Fibroblast of mammary gland (primary cell): ENCODE measurements around the gene FAM78A.
A peak's percentile ranks its signal among the peaks of the same experiment; 100 is the strongest.

Experiments
- DNase-seq: peaks from one replicate; pipeline ENCODE4 v3.0.0-alpha.2; 2010; ENCODE audit warnings: low read depth
- H3K4me3 ChIP-seq: 2 replicates; pipeline ENCODE4 v1.5.1; 2011; ENCODE audit warnings: low read depth, mild to moderate bottlenecking, low read length, moderate library complexity; ENCODE audit not compliant: control insufficient read depth
- TF ChIP-seq, protein P1 (sequence below): conservative IDR thresholded peaks from 2 replicates; pipeline ENCODE4 v1.5.1; 2011; ENCODE audit warnings: low read depth, low read length, inconsistent platforms; ENCODE audit not compliant: control insufficient read depth, insufficient read depth

FAM78A gene

DNA sequence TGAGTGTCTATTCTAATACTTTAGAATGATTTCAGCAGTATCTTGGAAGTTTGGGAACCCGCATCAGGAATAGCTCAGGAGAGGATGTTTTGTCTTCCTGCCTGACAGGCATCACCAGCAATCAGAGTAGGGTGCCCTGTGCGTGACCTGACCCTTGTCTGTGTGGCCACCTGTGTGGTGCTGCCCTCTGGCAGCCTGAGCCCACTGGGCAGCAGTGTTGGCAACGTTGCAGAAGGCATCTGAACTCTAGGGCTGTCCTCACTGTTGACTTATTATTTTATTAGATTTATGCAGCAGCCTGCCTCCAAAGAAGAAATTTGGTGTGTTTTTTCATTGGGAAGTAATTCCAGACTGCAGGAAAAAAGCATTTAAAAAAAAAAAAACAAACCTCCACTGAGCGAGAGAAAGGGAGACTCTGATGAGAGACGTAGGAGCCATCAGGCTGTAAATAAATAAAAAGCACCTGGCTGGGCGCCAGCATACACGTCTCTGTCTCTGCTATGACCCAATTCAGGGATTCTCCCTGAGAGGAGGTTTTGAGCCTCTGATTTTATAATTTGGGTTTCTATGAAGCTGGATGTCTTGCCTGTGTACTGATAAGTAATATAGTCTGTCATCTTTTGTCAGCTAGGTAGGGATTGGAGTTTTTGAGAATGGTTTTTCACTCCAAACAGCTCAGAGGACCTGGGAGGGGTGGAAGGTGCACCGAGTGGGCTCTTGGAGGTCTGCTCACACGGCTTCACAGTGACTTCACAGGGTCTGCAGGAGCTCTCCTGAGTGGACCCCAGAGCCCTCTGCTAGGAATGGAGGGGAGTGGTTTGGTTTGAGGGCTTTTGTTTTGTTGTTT is 49.0 kb downstream of the FAM78A start:
- TF ChIP-seq, protein P1, sequence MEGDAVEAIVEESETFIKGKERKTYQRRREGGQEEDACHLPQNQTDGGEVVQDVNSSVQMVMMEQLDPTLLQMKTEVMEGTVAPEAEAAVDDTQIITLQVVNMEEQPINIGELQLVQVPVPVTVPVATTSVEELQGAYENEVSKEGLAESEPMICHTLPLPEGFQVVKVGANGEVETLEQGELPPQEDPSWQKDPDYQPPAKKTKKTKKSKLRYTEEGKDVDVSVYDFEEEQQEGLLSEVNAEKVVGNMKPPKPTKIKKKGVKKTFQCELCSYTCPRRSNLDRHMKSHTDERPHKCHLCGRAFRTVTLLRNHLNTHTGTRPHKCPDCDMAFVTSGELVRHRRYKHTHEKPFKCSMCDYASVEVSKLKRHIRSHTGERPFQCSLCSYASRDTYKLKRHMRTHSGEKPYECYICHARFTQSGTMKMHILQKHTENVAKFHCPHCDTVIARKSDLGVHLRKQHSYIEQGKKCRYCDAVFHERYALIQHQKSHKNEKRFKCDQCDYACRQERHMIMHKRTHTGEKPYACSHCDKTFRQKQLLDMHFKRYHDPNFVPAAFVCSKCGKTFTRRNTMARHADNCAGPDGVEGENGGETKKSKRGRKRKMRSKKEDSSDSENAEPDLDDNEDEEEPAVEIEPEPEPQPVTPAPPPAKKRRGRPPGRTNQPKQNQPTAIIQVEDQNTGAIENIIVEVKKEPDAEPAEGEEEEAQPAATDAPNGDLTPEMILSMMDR, result no peak

DNA sequence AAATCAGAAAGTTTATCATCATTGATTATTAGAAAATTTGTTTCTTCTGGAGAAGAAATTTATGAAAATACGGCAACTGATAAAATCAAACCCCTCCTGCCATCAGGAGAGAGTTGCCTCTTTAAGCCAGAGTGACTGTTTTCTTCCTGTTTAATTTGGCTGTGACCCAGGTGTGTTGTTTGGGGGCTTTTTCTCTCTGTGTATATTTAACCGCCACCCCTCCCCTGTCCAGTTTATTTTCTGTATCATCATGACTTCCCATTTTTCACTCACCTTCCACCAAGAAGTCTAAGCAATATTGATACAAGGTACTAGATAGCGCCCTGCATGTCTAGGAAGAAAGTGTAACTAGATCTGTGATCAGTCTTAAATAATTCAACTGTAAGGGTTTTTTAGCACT is 50.1 kb downstream of the FAM78A start:
- H3K4me3 ChIP-seq, result no peak overlapping the region
- TF ChIP-seq, protein P1, result no peak
- DNase-seq, result no peak

More for the DNA sequence above, 49.0 kb downstream of the FAM78A start:
- H3K4me3 ChIP-seq, result no peak overlapping the region
- DNase-seq, result peak; percentile 29

DNA sequence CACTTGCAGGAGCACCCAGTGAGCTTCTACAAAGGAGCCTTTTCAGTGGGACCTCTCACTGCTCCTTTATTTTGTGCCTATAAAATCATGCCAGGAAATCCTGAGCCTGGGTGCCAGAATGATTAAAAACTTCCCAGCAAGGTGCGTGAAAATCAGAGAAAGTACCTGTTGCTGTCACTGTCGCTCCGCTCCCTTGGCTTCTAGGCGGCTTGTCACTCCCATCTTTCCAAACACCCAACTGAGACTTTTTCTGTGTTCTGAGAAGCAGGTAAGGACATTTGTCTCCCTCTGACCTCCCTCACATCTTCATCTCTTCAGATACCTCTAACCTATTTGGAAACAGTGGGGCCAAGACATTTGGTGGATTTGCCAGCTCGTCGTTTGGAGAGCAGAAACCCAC is 53.9 kb downstream of the FAM78A start:
- TF ChIP-seq, protein P1, result no peak
- no peak for DNase-seq
- no peak overlapping the region for H3K4me3 ChIP-seq

DNA sequence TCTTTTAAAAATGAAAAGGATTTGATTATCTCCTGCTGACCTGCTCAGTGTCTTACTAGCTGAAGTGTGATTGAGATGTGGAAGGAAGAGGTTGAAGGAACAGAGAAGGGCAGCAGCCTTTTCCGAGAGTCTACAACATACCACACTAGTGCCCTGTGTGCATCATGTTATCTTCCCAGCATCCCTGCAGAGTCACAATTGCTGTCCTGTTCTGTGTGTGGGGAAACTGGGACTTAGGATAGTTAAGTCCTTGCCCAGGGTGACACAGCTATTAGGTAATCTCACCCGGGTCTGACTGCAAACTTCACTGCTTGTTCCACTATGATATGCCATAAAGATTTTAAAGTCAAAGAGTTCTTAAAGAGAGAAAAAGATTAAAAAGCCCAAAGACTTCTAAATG is 55.8 kb downstream of the FAM78A start:
- H3K4me3 ChIP-seq, result no peak overlapping the region
- DNase-seq, result no peak
- TF ChIP-seq, protein P1, result no peak

DNA sequence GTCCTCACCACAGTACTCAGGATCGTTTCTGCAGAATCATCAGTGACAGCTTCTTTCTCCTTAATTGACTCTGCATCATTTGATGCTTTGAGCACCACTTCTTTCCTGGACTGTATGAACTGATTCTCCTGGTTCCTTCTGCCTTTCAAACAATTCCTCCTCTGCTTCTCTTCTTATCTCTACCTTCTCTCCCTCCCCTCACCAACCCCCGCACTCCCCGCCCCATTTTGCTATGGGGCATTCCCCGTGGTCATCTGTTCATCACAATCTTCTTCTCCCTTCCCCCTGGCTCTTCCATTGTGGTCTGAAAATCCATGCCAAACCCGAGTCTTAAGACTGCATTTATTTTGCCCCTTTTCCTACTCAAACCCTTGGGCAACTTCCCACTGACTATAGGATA is 57.9 kb downstream of the FAM78A start:
- TF ChIP-seq, protein P1, result no peak
- no peak for DNase-seq
- H3K4me3 ChIP-seq, result no peak overlapping the region

DNA sequence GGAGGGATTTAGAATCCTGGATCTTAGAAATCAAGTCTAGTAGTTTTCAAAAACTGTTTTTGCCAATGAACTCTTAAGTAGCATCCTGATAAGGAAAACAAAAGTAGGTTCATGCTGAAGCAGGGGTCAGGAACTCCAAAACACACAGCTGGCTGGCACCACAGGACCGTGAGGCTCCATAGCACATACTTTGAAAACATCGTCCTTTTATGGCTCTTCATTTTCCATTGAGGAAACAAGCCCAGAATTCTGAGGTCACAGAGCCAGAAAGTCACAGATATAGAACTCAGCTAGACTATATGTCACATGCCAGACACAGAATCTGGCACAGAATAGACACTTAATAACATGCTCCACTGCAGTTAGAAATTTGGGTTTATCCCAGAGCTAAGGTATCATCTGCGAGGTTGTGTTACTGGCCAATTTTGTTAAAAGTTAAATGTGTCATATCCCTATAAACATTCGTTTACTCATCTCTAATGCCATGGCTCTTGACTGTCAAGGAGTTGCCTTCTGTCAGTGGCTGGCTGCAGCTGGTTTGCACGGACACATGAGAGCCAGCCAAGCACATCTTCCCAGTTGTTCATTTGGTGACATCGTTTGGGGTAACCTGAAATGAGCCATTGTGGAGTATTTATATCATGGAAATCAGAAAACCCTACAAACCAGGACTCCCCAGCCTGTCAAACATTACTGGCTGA is 58.8 kb downstream of the FAM78A start:
- no peak for DNase-seq
- H3K4me3 ChIP-seq, result no peak overlapping the region
- TF ChIP-seq, protein P1, result no peak
